DOHH2 (cell line): ENCODE data around the gene KDM6A.

ENCODE experiments used
- H3F3A ChIP-seq: fragments of 200-600 bp; sonication (generic), shearing (Covaris generic); 2 replicates; pipeline ENCODE4 v1.6.0; 2016; ENCODE audit warnings: antibody characterized with exemption, mild to moderate bottlenecking; ENCODE audit not compliant: control insufficient read depth, insufficient read depth
- H3K27ac ChIP-seq: fragments of 200-600 bp; sonication (generic); 2 replicates; pipeline ENCODE4 v1.5.1; 2014; ENCODE audit warnings: low read depth, mild to moderate bottlenecking, low read length, moderate library complexity
- H3K27me3 ChIP-seq: fragments of 200-600 bp; sonication (generic); 2 replicates; pipeline ENCODE4 v1.6.1; 2014; ENCODE audit warnings: mild to moderate bottlenecking, low read length, mixed read lengths; ENCODE audit not compliant: control insufficient read depth
- H3K36me3 ChIP-seq: fragments of 200-600 bp; sonication (generic); 2 replicates; pipeline ENCODE4 v1.6.1; 2014; ENCODE audit warnings: mild to moderate bottlenecking, low read length, moderate library complexity, mixed read lengths; ENCODE audit not compliant: control insufficient read depth
- H3K4me1 ChIP-seq: fragments of 200-600 bp; sonication (generic); 2 replicates; pipeline ENCODE4 v1.6.1; 2014; ENCODE audit warnings: mild to moderate bottlenecking, low read length, mixed read lengths; ENCODE audit not compliant: control insufficient read depth
- H3K4me2 ChIP-seq: fragments of 200-600 bp; sonication (generic); 2 replicates; pipeline ENCODE4 v1.6.0; 2014; ENCODE audit warnings: mild to moderate bottlenecking, low read length, moderate library complexity
- H3K4me3 ChIP-seq: fragments of 200-600 bp; sonication (generic); 2 replicates; pipeline ENCODE4 v1.5.1; 2014; ENCODE audit warnings: mild to moderate bottlenecking, low read length, mixed read lengths
- H3K79me2 ChIP-seq: fragments of 200-600 bp; sonication (generic); 2 replicates; pipeline ENCODE4 v1.6.1; 2014; ENCODE audit warnings: mild to moderate bottlenecking, low read length, mixed read lengths; ENCODE audit not compliant: control insufficient read depth
- H3K9me2 ChIP-seq: fragments of 200-600 bp; sonication (generic); replicated peaks from 2 replicates; pipeline ENCODE4 v1.6.1; 2014; ENCODE audit warnings: mild to moderate bottlenecking, low read length, mixed read lengths; ENCODE audit not compliant: control insufficient read depth
- H3K9me3 ChIP-seq: fragments of 200-600 bp; sonication (generic); 2 replicates; pipeline ENCODE4 v1.6.1; 2014; ENCODE audit warnings: antibody characterized with exemption, low read length, mixed read lengths; ENCODE audit not compliant: control insufficient read depth, insufficient read depth
- H4K20me1 ChIP-seq: fragments of 200-600 bp; sonication (generic); 2 replicates; pipeline ENCODE4 v1.6.0; 2014; ENCODE audit warnings: low read depth, mild to moderate bottlenecking, antibody characterized with exemption, low read length, moderate library complexity; ENCODE audit not compliant: control insufficient read depth, insufficient read depth
- EZH2phosphoT487 ChIP-seq: fragments of 200-600 bp; sonication (generic); IDR thresholded peaks from 2 replicates; pipeline ENCODE4 v1.6.1; 2017; ENCODE audit warnings: borderline replicate concordance, mild to moderate bottlenecking, antibody characterized with exemption, low read length, moderate library complexity, mixed read lengths
- TF ChIP-seq, protein P1 (sequence below): fragments of 200-600 bp; sonication (generic); IDR thresholded peaks from one replicate; pipeline ENCODE4 v1.5.1; 2014; ENCODE audit warnings: antibody characterized with exemption, mild to moderate bottlenecking, low read depth, low read length; ENCODE audit not compliant: poor library complexity, severe bottlenecking

KDM6A gene

DNA sequence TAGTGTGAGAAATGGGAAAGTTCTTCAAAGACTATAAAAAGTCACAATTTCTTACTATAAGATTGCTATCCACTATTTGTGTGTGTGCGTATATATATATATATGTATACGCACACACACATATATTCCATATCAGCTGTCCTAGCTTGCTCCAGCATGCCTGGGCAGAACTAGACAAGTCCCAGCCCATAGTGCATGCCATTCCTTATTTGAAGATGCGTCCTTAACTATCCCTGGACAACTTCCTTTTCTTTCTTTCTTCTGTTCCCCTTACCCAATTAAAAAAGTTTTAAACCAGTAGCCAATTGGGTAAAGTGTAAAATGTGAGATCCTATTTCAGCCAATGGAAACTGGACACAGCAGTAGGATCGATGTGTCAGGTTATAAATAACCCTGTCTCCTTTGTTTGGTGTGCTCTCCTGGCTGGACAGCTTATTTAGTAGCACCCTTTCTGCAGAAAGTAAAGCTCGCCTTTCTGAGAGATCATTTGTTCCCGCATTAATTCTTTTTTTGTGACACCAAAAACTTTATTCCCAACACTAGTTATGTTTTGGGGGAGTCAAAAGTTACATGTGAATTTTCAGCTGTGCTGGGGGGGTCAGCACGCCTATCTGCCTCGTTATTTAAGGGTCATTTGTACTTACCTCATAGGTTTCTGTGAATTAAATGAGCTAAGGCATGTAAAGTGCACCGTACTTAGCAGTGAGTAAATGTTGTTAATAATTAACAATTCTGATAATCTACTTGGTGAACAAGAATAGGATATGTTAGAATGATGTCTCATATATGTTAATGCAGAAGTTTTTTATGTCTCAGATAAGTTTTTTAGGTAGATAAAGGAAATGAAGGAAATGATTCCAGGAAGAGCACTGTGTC is 40.9 kb downstream of the KDM6A start:
- H3K9me3 ChIP-seq = no peaks in the 10 kb centered on the region
- H3K79me2 ChIP-seq = peaks cover 88% of the 10 kb centered on the region
- no peak for TF ChIP-seq EZH2phosphoT487
- TF ChIP-seq, protein P1, sequence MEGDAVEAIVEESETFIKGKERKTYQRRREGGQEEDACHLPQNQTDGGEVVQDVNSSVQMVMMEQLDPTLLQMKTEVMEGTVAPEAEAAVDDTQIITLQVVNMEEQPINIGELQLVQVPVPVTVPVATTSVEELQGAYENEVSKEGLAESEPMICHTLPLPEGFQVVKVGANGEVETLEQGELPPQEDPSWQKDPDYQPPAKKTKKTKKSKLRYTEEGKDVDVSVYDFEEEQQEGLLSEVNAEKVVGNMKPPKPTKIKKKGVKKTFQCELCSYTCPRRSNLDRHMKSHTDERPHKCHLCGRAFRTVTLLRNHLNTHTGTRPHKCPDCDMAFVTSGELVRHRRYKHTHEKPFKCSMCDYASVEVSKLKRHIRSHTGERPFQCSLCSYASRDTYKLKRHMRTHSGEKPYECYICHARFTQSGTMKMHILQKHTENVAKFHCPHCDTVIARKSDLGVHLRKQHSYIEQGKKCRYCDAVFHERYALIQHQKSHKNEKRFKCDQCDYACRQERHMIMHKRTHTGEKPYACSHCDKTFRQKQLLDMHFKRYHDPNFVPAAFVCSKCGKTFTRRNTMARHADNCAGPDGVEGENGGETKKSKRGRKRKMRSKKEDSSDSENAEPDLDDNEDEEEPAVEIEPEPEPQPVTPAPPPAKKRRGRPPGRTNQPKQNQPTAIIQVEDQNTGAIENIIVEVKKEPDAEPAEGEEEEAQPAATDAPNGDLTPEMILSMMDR = no peak
- no peaks in the 10 kb centered on the region for H3F3A ChIP-seq
- no peak overlapping the region for H3K27ac ChIP-seq
- H3K36me3 ChIP-seq = no peaks in the 10 kb centered on the region
- H3K9me2 ChIP-seq = no peaks in the 10 kb centered on the region
- peaks cover 3% of the 10 kb centered on the region; the same call in 1 of the 2 replicates for H4K20me1 ChIP-seq
- H3K4me3 ChIP-seq = no peak overlapping the region
- no peaks in the 10 kb centered on the region for H3K27me3 ChIP-seq
- no peak overlapping the region for H3K4me2 ChIP-seq
- H3K4me1 ChIP-seq = peaks cover 20% of the 10 kb centered on the region

DNA sequence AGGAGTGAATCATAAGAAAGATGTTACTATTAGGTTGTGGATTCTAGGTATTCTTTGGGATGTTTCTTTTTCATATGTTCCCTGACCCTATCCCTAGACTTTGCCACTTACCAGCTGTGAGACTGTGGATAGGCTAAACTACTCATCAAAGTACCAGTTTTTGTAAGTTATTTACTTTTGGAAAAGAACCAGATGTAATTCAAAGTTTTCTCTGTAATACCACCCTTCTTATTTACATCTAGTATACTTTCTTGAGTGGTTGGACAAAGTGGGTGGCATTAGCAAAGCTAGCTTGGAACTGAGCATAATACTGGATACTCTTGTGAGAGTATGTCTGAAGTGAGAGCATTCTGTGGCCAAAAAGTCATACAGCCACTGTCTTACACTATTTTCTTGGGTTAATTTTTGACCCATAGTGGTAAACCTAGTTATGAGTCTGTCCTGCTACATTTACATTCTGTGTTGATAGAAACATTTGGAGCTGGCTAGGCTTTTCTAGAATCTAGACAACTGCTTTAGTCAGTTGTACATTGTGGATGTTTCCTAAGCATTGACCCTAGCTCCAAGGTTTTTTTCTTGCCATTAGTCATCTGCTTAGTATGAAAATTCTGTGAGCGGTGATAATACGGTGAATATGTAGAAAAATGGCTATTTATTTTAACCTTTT is 41.7 kb downstream of the KDM6A start:
- H3K4me1 ChIP-seq = peaks cover 24% of the 10 kb centered on the region
- H3K9me3 ChIP-seq = no peaks in the 10 kb centered on the region
- no peaks in the 10 kb centered on the region for H3K36me3 ChIP-seq
- H3K4me2 ChIP-seq = no peak overlapping the region
- TF ChIP-seq EZH2phosphoT487 = no peak
- TF ChIP-seq, protein P1 = no peak
- no peaks in the 10 kb centered on the region for H3F3A ChIP-seq
- H4K20me1 ChIP-seq = peaks cover 3% of the 10 kb centered on the region; the same call in 1 of the 2 replicates
- H3K9me2 ChIP-seq = no peaks in the 10 kb centered on the region
- no peaks in the 10 kb centered on the region for H3K27me3 ChIP-seq
- H3K4me3 ChIP-seq = no peak overlapping the region
- no peak overlapping the region for H3K27ac ChIP-seq
- H3K79me2 ChIP-seq = peaks cover 87% of the 10 kb centered on the region

DNA sequence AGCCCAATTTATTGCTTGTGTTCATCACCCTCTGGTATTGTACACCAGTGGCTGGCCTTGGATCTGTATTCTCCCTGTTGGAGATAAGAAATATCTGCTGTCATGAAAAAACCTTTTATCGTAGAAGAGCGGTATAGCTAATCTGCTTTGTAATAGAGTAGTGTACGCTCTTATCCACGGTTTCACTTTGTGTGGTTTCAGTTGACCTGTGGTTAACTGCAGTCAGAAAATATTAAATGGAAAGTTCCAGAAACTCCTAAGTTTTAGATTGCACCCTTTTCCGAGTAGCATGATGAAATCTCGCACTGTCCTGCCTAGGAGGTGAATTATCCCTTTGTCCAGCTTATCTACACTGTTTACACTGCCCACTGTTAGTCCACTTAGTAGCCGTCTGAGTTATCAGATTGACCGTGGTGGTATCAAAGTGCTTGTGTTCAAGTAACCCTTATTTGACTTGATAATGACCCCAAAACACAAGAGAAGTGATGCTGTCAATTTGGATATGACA is 42.4 kb downstream of the KDM6A start:
- Histone ChIP-seq H3K79me2 (peaks cover 87% of the 10 kb centered on the region), H3K27ac (no peak overlapping the region), H3K4me3 (no peak overlapping the region), H3K9me3 (no peaks in the 10 kb centered on the region), H3K9me2 (no peaks in the 10 kb centered on the region), H3K4me2 (no peak overlapping the region), H4K20me1 (peaks cover 3% of the 10 kb centered on the region; the same call in 1 of the 2 replicates), H3K36me3 (no peaks in the 10 kb centered on the region), H3K4me1 (peaks cover 24% of the 10 kb centered on the region), H3F3A (no peaks in the 10 kb centered on the region), H3K27me3 (no peaks in the 10 kb centered on the region)
- no peak for TF ChIP-seq EZH2phosphoT487
- TF ChIP-seq, protein P1 = no peak
